ENCODE results near the gene WDR55. TPM values are rescaled to one million over a fixed set of nuclear protein-coding genes. Genes with fewer than 3 reads are reported as not detected.

Gene WDR55
- total and polyA plus RNA-seq, 2 of the 4 experiments (the other 2 are of a cell fraction), result 19.0 to 20.4 TPM

DNA sequence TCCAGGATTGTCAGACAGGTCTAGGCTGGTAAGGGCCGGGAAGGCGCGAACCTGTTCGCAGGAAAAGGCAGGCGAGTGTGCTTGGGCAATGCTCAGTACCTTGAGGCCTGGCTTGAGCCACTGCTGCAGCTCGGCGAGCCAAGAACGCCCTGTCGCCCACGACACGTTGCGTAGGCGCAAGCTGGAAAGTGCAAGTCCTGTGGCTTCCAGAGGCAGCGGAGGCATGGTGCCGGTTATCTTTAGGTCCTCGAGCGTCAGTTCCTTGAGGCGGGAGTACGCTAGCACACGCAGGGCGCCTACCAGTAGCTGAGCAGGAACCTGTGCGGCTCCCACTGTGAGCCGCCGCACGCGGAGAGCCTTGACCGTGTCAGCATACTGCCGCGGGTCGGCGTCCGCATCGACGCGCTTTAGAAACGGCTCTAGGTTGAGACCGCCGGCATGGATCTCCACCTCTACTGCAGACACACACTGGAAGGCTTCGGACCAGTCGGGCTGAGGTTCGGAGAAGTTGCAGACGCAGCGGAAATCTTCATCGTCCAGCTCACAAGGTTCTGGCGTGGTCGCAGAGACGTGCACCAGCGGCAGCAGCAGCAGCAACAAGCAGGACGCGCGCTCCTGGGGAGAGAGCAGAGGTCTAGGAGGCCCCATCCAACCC, 32.2 kb upstream of the WDR55 start:
- no peak overlapping the region for H3K27ac ChIP-seq (ENCODE audit: insufficient read depth, low read length)
- DNase-seq, result peak; percentile 54
- intact Hi-C loops (cut with micrococcal nuclease), result loop anchor here (10.0 kb wide), 1 partner anchor 388 kb away; no protein-coding TSS in a partner anchor

More for the DNA sequence above, 32.2 kb upstream of the WDR55 start:
- Histone ChIP-seq H3K9ac (ENCODE audit: low read depth, low read length) (no peak overlapping the region), H4K8ac (ENCODE audit: low read depth in 2 of 2, low read length in 2 of 2) (no peak overlapping the region), H3K4me2 (ENCODE audit: low read depth, low read length) (peak overlapping the region; percentile 71), H2BK5ac (ENCODE audit: low read depth, low read length, poor library complexity, severe bottlenecking) (no peak overlapping the region), H3K36me3 (ENCODE audit: control insufficient read depth, insufficient read depth, low read length) (no peaks in the 10 kb centered on the region), H3K4ac (ENCODE audit: low read depth, low read length) (no peak overlapping the region), H3K23ac (ENCODE audit: low read depth, low read length) (peak overlapping the region; percentile 60), H3K18ac (ENCODE audit: low read depth, low read length) (no peak overlapping the region), H2AFZ (replicated peaks; ENCODE audit: low read length, poor library complexity) (peak overlapping the region; percentile 95), H3K27me3 (ENCODE audit: control insufficient read depth, insufficient read depth, low read length) (peaks cover 16% of the 10 kb centered on the region), H3K79me1 (ENCODE audit: low read depth in 1 of 2, low read length in 2 of 2) (no peaks in the 10 kb centered on the region), H2AK5ac (ENCODE audit: low read depth, low read length) (no peak overlapping the region), H4K5ac (ENCODE audit: low read depth, low read length) (no peak overlapping the region), H2AK9ac (replicated peaks; ENCODE audit: low read depth, low read length, poor library complexity) (peak overlapping the region; percentile 58), H3K56ac (ENCODE audit: extremely low read depth, insufficient read depth, low read length) (no peak overlapping the region), H2BK15ac (ENCODE audit: low read depth, low read length) (no peak overlapping the region), H3K9me3 (ENCODE audit: control insufficient read depth, insufficient read depth, low read length) (no peaks in the 10 kb centered on the region; the same call in 1 of the 2 replicates), H4K20me1 (ENCODE audit: insufficient read depth, low read length) (no peaks in the 10 kb centered on the region), H2BK20ac (ENCODE audit: low read depth, low read length) (no peak overlapping the region), H3K4me3 (ENCODE audit: insufficient read depth, low read depth, low read length) (peak overlapping the region; percentile 30), H4K91ac (ENCODE audit: insufficient read depth, low read depth, low read length) (no peak overlapping the region), H3K9me1 (ENCODE audit: insufficient read depth, low read length) (no peaks in the 10 kb centered on the region), H2BK120ac (ENCODE audit: low read depth, low read length) (no peak overlapping the region), H3K14ac (replicated peaks; ENCODE audit: low read depth, low read length) (no peak overlapping the region; the same call in 1 of the 2 replicates), H3K4me1 (ENCODE audit: control insufficient read depth, insufficient read depth, low read length) (peaks cover 5% of the 10 kb centered on the region; the same call in 1 of the 2 replicates)
- WGBS, 2 experiments (ENCODE audit: extremely low coverage in 2 of 2, insufficient read length in 1 of 2), result 4% methylated on average over 34 of the region's 51 CpGs; no CpG with 5 or more reads in 1 of the 2 experiments
- peak; percentile 46 for TF ChIP-seq MAFK (IDR thresholded peaks at IDR 0.05; ENCODE audit: low read depth, low read length)
- no peak for TF ChIP-seq RAD21 (IDR thresholded peaks at IDR 0.05; ENCODE audit: low read length)
- TF ChIP-seq FOS (IDR thresholded peaks at IDR 0.05; ENCODE audit: low read depth, low read length), result no peak
- dilution Hi-C loops (cut with HindIII; ENCODE audit: low sequenced_read_pairs, unreplicated experiment), result no loop called here
- in situ Hi-C loops (cut with MboI; ENCODE audit: low sequenced_read_pairs), result no loop called here
- ChIA-PET CTCF (interaction anchor here (1.0 kb wide), 2 partner anchors 85 to 259 kb away, joined by 3 to 4 read pairs; partner anchors contain the start of gene EIF4EBP3), POLR2A (ENCODE audit: unreplicated experiment) (no interaction called here)
- no TSS peak for BruUV-seq (replicated peaks)
- peak; percentile 74 for ATAC-seq (ENCODE audit: low read depth)
